Measurements from ENCODE around the gene TMEM51.

DNA sequence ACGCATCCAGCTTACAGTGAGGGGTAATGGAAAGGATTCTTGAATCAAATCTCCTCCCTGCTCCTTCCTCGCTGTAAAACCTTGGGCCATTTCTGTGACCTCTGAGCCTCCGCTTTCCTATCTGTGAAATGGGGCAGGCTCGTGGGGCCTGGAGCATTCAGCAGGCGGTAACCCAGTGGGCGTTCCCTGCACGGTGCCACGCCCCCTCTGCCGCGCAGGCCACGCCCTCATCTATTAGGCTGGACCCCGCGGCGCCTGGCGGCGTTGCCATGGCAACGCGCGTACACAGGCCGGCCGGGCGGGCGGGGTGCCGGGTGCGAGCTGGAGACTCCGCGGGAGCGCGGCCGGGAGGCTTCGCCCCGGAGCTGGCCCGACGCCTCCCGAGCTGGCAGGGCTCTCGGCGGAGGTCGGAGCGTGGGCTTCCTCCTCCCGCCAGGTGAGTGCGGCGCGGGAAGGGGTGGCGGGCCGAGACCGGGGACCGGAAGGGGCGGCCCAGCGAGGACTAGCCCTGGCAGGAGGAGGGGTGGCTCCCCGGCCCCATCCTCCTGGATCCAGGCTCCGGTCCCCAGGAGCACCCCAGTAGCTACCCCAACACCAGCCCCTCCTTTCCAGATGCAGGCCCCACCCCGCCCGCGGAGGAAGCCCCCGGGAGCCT is 93.5 kb downstream of the TMEM51 start, which contains the start of gene FHAD1:
- no peak for TF ChIP-seq FOS (IDR thresholded peaks at IDR 0.05; ENCODE audit: low read depth, low read length)
- no peak for TF ChIP-seq MAZ (IDR thresholded peaks at IDR 0.05; ENCODE audit: borderline replicate concordance, low read depth, low read length)
- no peak for TF ChIP-seq POLR2A (IDR thresholded peaks at IDR 0.05; ENCODE audit: low read depth, low read length)
- no peak for TF ChIP-seq CTCF (conservative IDR thresholded peaks at IDR 0.05; ENCODE audit: low read depth, low read length)
- TF ChIP-seq CEBPB (IDR thresholded peaks at IDR 0.05; ENCODE audit: low read depth, low read length) = no peak
- no peak for TF ChIP-seq MXI1 (IDR thresholded peaks at IDR 0.05; ENCODE audit: borderline replicate concordance, low read depth, low read length)
- no peak for TF ChIP-seq RAD21 (IDR thresholded peaks at IDR 0.05; ENCODE audit: low read length)

Data from IMR-90 (cell line).